CMK (cell line): ENCODE results near the gene TRIM62.

Source experiments
- DNase-seq: peaks from one replicate; pipeline ENCODE4 v3.0.0-alpha.2; 2010; ENCODE audit warnings: low read depth

TRIM62 gene

DNA sequence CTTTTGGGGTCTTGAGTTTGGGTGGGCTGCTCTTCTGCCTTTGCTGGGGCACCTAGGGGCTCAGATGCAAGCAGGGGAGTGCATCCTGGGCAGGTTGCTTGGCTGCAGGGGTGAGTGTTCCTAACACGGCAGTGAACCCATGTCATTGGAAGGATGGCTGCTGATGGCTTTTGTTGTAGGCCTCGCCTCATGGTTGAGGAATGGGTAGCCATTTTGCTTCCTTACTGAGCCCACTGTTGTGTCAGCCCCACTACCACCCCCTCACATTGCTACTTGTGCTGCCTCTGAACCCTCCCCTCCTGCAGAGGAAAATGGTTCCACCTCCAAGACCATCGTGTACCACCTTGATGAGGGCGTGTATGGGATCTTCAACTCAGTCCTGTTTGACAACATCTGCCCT, 84.1 kb downstream of the TRIM62 start:
- no peak for DNase-seq

DNA sequence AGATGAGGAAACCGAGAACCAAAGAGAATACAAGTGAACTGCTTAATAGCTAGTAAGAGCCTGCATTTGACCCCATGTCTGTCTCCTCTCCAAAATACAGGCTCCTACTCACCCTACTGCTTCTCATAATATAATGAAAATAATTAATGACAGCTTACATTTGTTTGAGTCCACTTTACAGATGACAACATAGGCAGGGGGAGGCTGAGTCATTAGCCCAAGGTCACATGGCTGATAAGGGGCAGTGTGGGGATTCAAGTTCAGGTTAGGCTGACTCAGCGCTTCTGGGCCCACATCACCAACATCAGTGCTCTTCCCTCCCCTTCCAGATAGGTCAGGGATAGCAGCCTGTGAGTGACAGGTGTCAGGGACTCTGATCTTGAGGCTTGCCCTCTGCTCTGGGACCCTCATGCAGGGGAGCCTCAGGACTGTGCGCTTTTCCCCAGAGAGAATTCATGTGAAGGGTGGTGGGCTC, 84.7 kb downstream of the TRIM62 start:
- no peak for DNase-seq

DNA sequence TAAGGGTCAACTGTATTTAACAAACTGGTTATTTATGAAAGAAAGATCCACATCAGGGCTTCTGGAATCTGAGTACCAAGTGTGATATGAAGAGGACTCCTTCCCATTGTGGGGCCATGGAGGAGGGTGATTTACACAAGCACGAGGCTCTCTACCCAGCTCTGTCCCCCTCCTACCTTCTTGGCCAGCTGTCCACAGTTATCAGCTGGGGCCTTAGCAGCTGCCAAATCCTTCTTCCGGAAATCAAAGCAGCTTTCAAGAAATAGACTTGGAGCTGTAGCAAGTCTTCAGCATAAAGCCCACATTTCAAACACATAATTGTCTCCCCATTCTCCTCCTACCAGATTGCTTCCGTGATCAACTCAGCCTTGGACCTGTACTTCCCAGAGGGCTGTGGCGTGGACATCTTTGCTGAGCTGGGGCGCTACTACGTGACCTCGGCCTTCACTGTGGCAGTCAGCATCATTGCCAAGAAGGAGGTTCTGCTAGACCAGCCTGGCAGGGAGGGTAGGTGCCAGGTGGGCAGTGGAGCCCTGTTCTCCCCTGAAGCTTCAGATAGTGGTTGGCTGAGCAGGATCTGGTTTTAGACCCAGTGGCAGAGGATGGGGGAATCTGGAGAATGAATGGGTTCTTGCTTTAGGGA, 85.4 kb downstream of the TRIM62 start:
- no peak for DNase-seq
